H1 (cell line): ENCODE measurements around the gene EIF2B5. TPM values are rescaled to one million over a fixed set of nuclear protein-coding genes. Genes with fewer than 3 reads are reported as not detected.

Source experiments
- GABPA ChIP-seq: IDR thresholded peaks from 2 replicates; pipeline ENCODE4 v1.6.1; 2011; ENCODE audit warnings: mild to moderate bottlenecking, low read length, moderate library complexity, borderline replicate concordance; ENCODE audit not compliant: insufficient read depth
- KDM5A ChIP-seq: fragments of 200-600 bp; IDR thresholded peaks from 2 replicates; pipeline ENCODE4 v1.7.1; 2012; ENCODE audit warnings: mild to moderate bottlenecking, low read length, inconsistent platforms, mixed read lengths
- POLR2AphosphoS5 ChIP-seq: IDR thresholded peaks from 2 replicates; pipeline ENCODE4 v1.6.1; 2011; ENCODE audit warnings: low read depth, low read length
- polyA plus RNA-seq, 7 experiments: library from polyadenylated mRNA; depleted of rRNA in 3 of 7; stranded (reverse) in 5 of 7; unstranded in 2 of 7; fragments of >200 nt in 5 of 7; fragments of 200-250 nt in 2 of 7; gene quantifications; 1 replicate in 5 of 7; 2 replicates in 1 of 7; 4 replicates in 1 of 7; pipeline versions ENCODE4 v1.2.1 to v1.2.3, GENCODE V29; 2011 to 2013; ENCODE audit warnings: missing spikeins in 2 of 7, mixed read lengths in 2 of 7
- total RNA-seq: library from RNA; stranded (reverse); fragmentation: NEBNext Ultra II Directional; extraction: Animal tissue kit (Norgen Biotek cat#: 25700); gene quantifications from 2 replicates; pipeline ENCODE4 v1.2.1, GENCODE V29; 2021
- TF ChIP-seq, protein P1 (sequence below): fragments of 300-600 bp; sonication (generic); IDR thresholded peaks from 2 replicates; pipeline ENCODE4 v1.7.1; 2012; ENCODE audit warnings: low read length, moderate library complexity, mild to moderate bottlenecking, inconsistent platforms; ENCODE audit not compliant: insufficient replicate concordance
- TF ChIP-seq, protein P2 (sequence below): IDR thresholded peaks from 2 replicates; pipeline ENCODE4 v1.6.1; 2011; ENCODE audit warnings: low read length, improper control_type of control experiment

Gene EIF2B5
- total and polyA plus RNA-seq, 2 of the 8 experiments (the other 6 are each of a cell fraction or from before 2014, with no cell fraction given) = 33.1 to 40.0 TPM

DNA sequence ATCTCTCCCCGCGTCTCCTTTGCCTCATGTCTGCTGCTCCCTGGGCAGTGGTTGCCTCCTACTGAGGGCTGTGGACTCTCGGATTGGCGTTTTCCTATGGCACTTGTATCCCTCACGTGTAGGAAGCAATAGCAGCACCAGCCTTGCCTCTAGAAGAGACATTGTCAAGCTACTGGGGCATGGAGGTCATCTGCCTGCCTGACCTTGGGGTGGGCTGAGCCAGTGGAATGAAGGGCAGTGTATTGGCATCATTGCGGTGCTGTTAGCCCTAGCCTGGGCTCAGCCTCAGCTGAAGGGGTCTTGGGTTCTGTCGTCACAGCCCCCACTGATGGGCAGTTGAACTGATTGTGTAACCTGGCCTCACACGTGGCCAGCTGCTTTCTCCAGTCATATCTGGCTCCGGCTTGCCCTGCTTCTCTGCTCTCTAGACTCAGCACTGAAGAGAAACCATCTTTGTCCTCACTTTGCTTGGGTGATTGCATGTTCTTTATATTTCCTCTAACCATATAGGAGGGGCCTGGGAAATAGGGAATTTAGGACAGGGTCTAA lies 58.9 kb downstream of the EIF2B5 start (continued):
- TF ChIP-seq, protein P1, sequence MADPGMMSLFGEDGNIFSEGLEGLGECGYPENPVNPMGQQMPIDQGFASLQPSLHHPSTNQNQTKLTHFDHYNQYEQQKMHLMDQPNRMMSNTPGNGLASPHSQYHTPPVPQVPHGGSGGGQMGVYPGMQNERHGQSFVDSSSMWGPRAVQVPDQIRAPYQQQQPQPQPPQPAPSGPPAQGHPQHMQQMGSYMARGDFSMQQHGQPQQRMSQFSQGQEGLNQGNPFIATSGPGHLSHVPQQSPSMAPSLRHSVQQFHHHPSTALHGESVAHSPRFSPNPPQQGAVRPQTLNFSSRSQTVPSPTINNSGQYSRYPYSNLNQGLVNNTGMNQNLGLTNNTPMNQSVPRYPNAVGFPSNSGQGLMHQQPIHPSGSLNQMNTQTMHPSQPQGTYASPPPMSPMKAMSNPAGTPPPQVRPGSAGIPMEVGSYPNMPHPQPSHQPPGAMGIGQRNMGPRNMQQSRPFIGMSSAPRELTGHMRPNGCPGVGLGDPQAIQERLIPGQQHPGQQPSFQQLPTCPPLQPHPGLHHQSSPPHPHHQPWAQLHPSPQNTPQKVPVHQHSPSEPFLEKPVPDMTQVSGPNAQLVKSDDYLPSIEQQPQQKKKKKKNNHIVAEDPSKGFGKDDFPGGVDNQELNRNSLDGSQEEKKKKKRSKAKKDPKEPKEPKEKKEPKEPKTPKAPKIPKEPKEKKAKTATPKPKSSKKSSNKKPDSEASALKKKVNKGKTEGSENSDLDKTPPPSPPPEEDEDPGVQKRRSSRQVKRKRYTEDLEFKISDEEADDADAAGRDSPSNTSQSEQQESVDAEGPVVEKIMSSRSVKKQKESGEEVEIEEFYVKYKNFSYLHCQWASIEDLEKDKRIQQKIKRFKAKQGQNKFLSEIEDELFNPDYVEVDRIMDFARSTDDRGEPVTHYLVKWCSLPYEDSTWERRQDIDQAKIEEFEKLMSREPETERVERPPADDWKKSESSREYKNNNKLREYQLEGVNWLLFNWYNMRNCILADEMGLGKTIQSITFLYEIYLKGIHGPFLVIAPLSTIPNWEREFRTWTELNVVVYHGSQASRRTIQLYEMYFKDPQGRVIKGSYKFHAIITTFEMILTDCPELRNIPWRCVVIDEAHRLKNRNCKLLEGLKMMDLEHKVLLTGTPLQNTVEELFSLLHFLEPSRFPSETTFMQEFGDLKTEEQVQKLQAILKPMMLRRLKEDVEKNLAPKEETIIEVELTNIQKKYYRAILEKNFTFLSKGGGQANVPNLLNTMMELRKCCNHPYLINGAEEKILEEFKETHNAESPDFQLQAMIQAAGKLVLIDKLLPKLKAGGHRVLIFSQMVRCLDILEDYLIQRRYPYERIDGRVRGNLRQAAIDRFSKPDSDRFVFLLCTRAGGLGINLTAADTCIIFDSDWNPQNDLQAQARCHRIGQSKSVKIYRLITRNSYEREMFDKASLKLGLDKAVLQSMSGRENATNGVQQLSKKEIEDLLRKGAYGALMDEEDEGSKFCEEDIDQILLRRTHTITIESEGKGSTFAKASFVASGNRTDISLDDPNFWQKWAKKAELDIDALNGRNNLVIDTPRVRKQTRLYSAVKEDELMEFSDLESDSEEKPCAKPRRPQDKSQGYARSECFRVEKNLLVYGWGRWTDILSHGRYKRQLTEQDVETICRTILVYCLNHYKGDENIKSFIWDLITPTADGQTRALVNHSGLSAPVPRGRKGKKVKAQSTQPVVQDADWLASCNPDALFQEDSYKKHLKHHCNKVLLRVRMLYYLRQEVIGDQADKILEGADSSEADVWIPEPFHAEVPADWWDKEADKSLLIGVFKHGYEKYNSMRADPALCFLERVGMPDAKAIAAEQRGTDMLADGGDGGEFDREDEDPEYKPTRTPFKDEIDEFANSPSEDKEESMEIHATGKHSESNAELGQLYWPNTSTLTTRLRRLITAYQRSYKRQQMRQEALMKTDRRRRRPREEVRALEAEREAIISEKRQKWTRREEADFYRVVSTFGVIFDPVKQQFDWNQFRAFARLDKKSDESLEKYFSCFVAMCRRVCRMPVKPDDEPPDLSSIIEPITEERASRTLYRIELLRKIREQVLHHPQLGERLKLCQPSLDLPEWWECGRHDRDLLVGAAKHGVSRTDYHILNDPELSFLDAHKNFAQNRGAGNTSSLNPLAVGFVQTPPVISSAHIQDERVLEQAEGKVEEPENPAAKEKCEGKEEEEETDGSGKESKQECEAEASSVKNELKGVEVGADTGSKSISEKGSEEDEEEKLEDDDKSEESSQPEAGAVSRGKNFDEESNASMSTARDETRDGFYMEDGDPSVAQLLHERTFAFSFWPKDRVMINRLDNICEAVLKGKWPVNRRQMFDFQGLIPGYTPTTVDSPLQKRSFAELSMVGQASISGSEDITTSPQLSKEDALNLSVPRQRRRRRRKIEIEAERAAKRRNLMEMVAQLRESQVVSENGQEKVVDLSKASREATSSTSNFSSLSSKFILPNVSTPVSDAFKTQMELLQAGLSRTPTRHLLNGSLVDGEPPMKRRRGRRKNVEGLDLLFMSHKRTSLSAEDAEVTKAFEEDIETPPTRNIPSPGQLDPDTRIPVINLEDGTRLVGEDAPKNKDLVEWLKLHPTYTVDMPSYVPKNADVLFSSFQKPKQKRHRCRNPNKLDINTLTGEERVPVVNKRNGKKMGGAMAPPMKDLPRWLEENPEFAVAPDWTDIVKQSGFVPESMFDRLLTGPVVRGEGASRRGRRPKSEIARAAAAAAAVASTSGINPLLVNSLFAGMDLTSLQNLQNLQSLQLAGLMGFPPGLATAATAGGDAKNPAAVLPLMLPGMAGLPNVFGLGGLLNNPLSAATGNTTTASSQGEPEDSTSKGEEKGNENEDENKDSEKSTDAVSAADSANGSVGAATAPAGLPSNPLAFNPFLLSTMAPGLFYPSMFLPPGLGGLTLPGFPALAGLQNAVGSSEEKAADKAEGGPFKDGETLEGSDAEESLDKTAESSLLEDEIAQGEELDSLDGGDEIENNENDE = no peak
- TF ChIP-seq, protein P2, sequence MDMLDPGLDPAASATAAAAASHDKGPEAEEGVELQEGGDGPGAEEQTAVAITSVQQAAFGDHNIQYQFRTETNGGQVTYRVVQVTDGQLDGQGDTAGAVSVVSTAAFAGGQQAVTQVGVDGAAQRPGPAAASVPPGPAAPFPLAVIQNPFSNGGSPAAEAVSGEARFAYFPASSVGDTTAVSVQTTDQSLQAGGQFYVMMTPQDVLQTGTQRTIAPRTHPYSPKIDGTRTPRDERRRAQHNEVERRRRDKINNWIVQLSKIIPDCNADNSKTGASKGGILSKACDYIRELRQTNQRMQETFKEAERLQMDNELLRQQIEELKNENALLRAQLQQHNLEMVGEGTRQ = no peak
- no peak for TF ChIP-seq GABPA
- TF ChIP-seq KDM5A = no peak
- no peak for TF ChIP-seq POLR2AphosphoS5
